WTC11 (cell line): ENCODE results near the gene STAT3. TPM values are rescaled to one million over a fixed set of nuclear protein-coding genes. Genes with fewer than 3 reads are reported as not detected.

Experiments used
- ATAC-seq: fragments of 200-7000 bp; cut with Tn5 transposase; 2 replicates; pipeline ENCODE4 v1.10.0; 2021; ENCODE audit warnings: mild to moderate bottlenecking, moderate library complexity
- CTCF ChIA-PET: fragments of 300-600 bp; sonication (Branson Sonifier 250); formaldehyde crosslinking; loops from one replicate; lab custom pipeline; 2021; ENCODE audit warnings: antibody characterized with exemption; lab: Charles Lee
- POLR2A ChIA-PET: fragments of 350-600 bp; sonication (Branson Sonifier 250); formaldehyde crosslinking; loops from one replicate; lab custom pipeline; 2021; ENCODE audit warnings: antibody characterized with exemption; lab: Charles Lee
- DNase-seq: peaks from one replicate; pipeline ENCODE4 v3.0.0; 2021; ENCODE audit warnings: low spot score
- H3K27ac Mint-ChIP-seq: 2 replicates; pipeline ENCODE4 v1.8.0; 2021; ENCODE audit warnings: mixed read lengths
- H3K27me3 Mint-ChIP-seq: 2 replicates; pipeline ENCODE4 v1.8.0; 2021; ENCODE audit warnings: low read depth, mild to moderate bottlenecking, moderate library complexity, mixed read lengths
- H3K36me3 Mint-ChIP-seq: 2 replicates; pipeline ENCODE4 v1.8.0; 2021; ENCODE audit warnings: mixed read lengths
- H3K4me1 Mint-ChIP-seq: 2 replicates; pipeline ENCODE4 v1.8.0; 2022; ENCODE audit warnings: mixed read lengths
- H3K4me3 Mint-ChIP-seq: 2 replicates; pipeline ENCODE4 v1.8.0; 2021; ENCODE audit warnings: mild to moderate bottlenecking, moderate library complexity, mixed read lengths
- H3K9me3 Mint-ChIP-seq: 2 replicates; pipeline ENCODE4 v1.8.0; 2021; ENCODE audit warnings: mixed read lengths
- ATF3 ChIP-seq: sonication (generic); formaldehyde crosslinking; conservative IDR thresholded peaks from 2 replicates; pipeline ENCODE4 v1.8.1; 2022; ENCODE audit warnings: mild to moderate bottlenecking, missing genetic modification reagents
- FOXP4 ChIP-seq: sonication (generic); formaldehyde crosslinking; IDR thresholded peaks from 2 replicates; pipeline ENCODE4 v1.8.0; 2022; ENCODE audit warnings: mild to moderate bottlenecking, missing genetic modification reagents
- JAZF1 ChIP-seq: fragments of 250-450 bp; sonication (Bioruptor Pico); IDR thresholded peaks from 2 replicates; pipeline ENCODE4 v1.9.0; 2021; ENCODE audit warnings: moderate library complexity, mild to moderate bottlenecking, inconsistent platforms
- MYBL2 ChIP-seq: sonication (generic); formaldehyde crosslinking; IDR thresholded peaks from 2 replicates; pipeline ENCODE4 v1.8.1; 2023; ENCODE audit warnings: mild to moderate bottlenecking, moderate library complexity, missing genetic modification reagents
- PRDM15 ChIP-seq: sonication (generic); formaldehyde crosslinking; IDR thresholded peaks from 2 replicates; pipeline ENCODE4 v1.8.0; 2022; ENCODE audit warnings: missing genetic modification reagents
- PRRX2 ChIP-seq: fragments of 250-450 bp; sonication (Bioruptor Pico); IDR thresholded peaks from 2 replicates; pipeline ENCODE4 v1.8.0; 2021; ENCODE audit warnings: mild to moderate bottlenecking
- RORB ChIP-seq: fragments of 250-450 bp; sonication (Bioruptor Pico); IDR thresholded peaks from 2 replicates; pipeline ENCODE4 v1.9.0; 2021; ENCODE audit warnings: mild to moderate bottlenecking
- TEAD1 ChIP-seq: sonication (generic); formaldehyde crosslinking; IDR thresholded peaks from 2 replicates; pipeline ENCODE4 v1.8.0; 2022; ENCODE audit warnings: mild to moderate bottlenecking, missing genetic modification reagents
- USF1 ChIP-seq: sonication (generic); formaldehyde crosslinking; IDR thresholded peaks from 2 replicates; pipeline ENCODE4 v1.8.0; 2022; ENCODE audit warnings: mild to moderate bottlenecking, missing genetic modification reagents
- ZBTB21 ChIP-seq: sonication (generic); formaldehyde crosslinking; IDR thresholded peaks from 2 replicates; pipeline ENCODE4 v1.8.1; 2023; ENCODE audit warnings: mild to moderate bottlenecking, missing genetic modification reagents, borderline replicate concordance
- ZNF138 ChIP-seq: sonication (generic); formaldehyde crosslinking; conservative IDR thresholded peaks from 2 replicates; pipeline ENCODE4 v1.8.1; 2022; ENCODE audit warnings: mild to moderate bottlenecking, moderate library complexity, missing genetic modification reagents
- ZNF281 ChIP-seq: sonication (generic); formaldehyde crosslinking; IDR thresholded peaks from 2 replicates; pipeline ENCODE4 v1.8.0; 2023; ENCODE audit warnings: mild to moderate bottlenecking, missing genetic modification reagents
- ZNF396 ChIP-seq: fragments of 250-450 bp; sonication (Bioruptor Pico); IDR thresholded peaks from 2 replicates; pipeline ENCODE4 v1.8.0; 2021; ENCODE audit warnings: mild to moderate bottlenecking, moderate library complexity, borderline replicate concordance
- ZNF423 ChIP-seq: fragments of 250-450 bp; sonication (Bioruptor Pico); IDR thresholded peaks from 2 replicates; pipeline ENCODE4 v2.1.2; 2022; ENCODE audit warnings: mild to moderate bottlenecking, moderate library complexity
- ZNF532 ChIP-seq: fragments of 250-450 bp; sonication (Bioruptor Pico); IDR thresholded peaks from 2 replicates; pipeline ENCODE4 v1.9.0; 2021; ENCODE audit warnings: mild to moderate bottlenecking, borderline replicate concordance
- total RNA-seq: library from RNA; stranded (reverse); gene quantifications from 3 replicates; pipeline ENCODE4 v1.2.3, GENCODE V29; 2021

Gene STAT3
- total RNA-seq, 1 experiment from 2014 or later = 98.0 TPM

GRCh38 chr17:42345396-42346073 is 42.7 kb downstream of the STAT3 start:
- peak overlapping the region; percentile 94 for H3K27ac Mint-ChIP-seq

GRCh38 chr17:42342242-42343008 is 45.8 kb downstream of the STAT3 start:
- DNase-seq = no peak
- no peaks in the 10 kb centered on the region for H3K9me3 Mint-ChIP-seq
- TF ChIP-seq ZNF281 (no peak), PRDM15 (no peak), ZNF423 (CRISPR knock-in tag) (no peak), MYBL2 (CRISPR knock-in tag) (no peak), TEAD1 (CRISPR knock-in tag) (no peak), RORB (no peak), JAZF1 (CRISPR knock-in tag) (no peak), PRRX2 (no peak)
- TF ChIP-seq, all 79 proteins: peak for 0
- Mint-ChIP-seq H3K4me1 (peaks cover 17% of the 10 kb centered on the region), H3K36me3 (peaks cover 54% of the 10 kb centered on the region), H3K27ac (peak overlapping the region; percentile 67; the same call in 1 of the 2 replicates), H3K27me3 (no peaks in the 10 kb centered on the region), H3K4me3 (no peak overlapping the region)
- ATAC-seq = no peak
- ChIA-PET CTCF (interaction anchor here (0.7 to 1.2 kb wide), 6 partner anchors 31 to 185 kb away, joined by 3 to 6 read pairs (median 4); no protein-coding TSS in a partner anchor), POLR2A (interaction anchor here (0.7 kb wide), 1 partner anchor 19 kb away, joined by 3 read pairs; no protein-coding TSS in a partner anchor)

More at GRCh38 chr17:42345396-42346073, 42.7 kb downstream of the STAT3 start:
- no peak; the same call in 1 of the 2 replicates for ATAC-seq
- Mint-ChIP-seq H3K4me3 (no peak overlapping the region), H3K27me3 (no peaks in the 10 kb centered on the region), H3K9me3 (no peaks in the 10 kb centered on the region), H3K4me1 (peaks cover 26% of the 10 kb centered on the region), H3K36me3 (peaks cover 48% of the 10 kb centered on the region)
- no peak for DNase-seq
- CTCF ChIA-PET = interaction anchor here (0.7 to 1.2 kb wide), 4 partner anchors 57 to 1319 kb away, joined by 3 to 5 read pairs (median 4); partner anchors contain the start of gene NKIRAS2
- no peak for TF ChIP-seq USF1 (CRISPR knock-in tag)
- TF ChIP-seq, all 79 proteins: peak for 0
- POLR2A ChIA-PET = no interaction called here

- no peak overlapping the region for H3K4me3 Mint-ChIP-seq
- H3K27ac Mint-ChIP-seq = peak overlapping the region; percentile 9; the same call in 1 of the 2 replicates
- DNase-seq (no peak), ATAC-seq (no peak)
- POLR2A ChIA-PET = no interaction called here
- H3K9me3 Mint-ChIP-seq = no peaks in the 10 kb centered on the region
- H3K27me3 Mint-ChIP-seq = no peaks in the 10 kb centered on the region
- H3K4me1 Mint-ChIP-seq = peaks cover 11% of the 10 kb centered on the region
- peaks cover 54% of the 10 kb centered on the region for H3K36me3 Mint-ChIP-seq
- CTCF ChIA-PET = interaction anchor here (1.0 to 1.2 kb wide), 2 partner anchors 47 to 97 kb away, joined by 3 read pairs; partner anchors contain the start of gene STAT3
- no peak for TF ChIP-seq ATF3
- TF ChIP-seq ZNF532 (CRISPR knock-in tag) = no peak
- no peak for TF ChIP-seq ZBTB21 (CRISPR knock-in tag)
- no peak for TF ChIP-seq ZNF138
- TF ChIP-seq FOXP4 (CRISPR knock-in tag) = no peak
- no peak for TF ChIP-seq ZNF396 (CRISPR knock-in tag)
Measured at GRCh38 chr17:42341568-42341967, 46.7 kb downstream of the STAT3 start.
